Transverse colon (tissue), 3 donors: ENCODE results near the gene MTG2.

Experiments used
- CTCF ChIP-seq, 5 experiments: fragments of 200-600 bp in 3 of 5; fragments of 450-650 bp in 2 of 5; sonication (generic) in 3 of 5; IDR thresholded peaks; 1 replicate in 2 of 5; 2 replicates in 3 of 5; pipeline ENCODE4 v1.5.1; 2016 to 2017; ENCODE audit warnings: antibody characterized with exemption in 5 of 5, inconsistent platforms in 3 of 5, mild to moderate bottlenecking in 2 of 5, moderate library complexity in 1 of 5
- POLR2A ChIP-seq: fragments of 450-650 bp; IDR thresholded peaks from one replicate; pipeline ENCODE4 v1.6.1; 2016; ENCODE audit warnings: antibody characterized with exemption, mild to moderate bottlenecking, moderate library complexity

- TF ChIP-seq POLR2A (no peak), CTCF (IDR thresholded peaks at IDR 0.05) (no peak)
Measured at GRCh38 chr20:62219101-62219991, 36.5 kb downstream of the MTG2 start.
